Smooth muscle cell (in vitro differentiated cells): ENCODE measurements around the gene SELENOI. TPM values are rescaled to one million over a fixed set of nuclear protein-coding genes. Genes with fewer than 3 reads are reported as not detected.

Experiments used
- DNase-seq: peaks from one replicate; lab custom pipeline; 2025; ENCODE audit not compliant: unreplicated experiment; lab: John Stamatoyannopoulos, UW
- H2AFZ ChIP-seq: fragments of 200-600 bp; sonication (generic); 2 replicates; pipeline ENCODE4 v1.6.0; 2016; ENCODE audit warnings: antibody characterized with exemption, low read depth, mild to moderate bottlenecking
- H3F3A ChIP-seq: fragments of 200-600 bp; sonication (generic); 2 replicates; pipeline ENCODE4 v1.6.0; 2017; ENCODE audit warnings: antibody characterized with exemption, low read depth
- H3K27ac ChIP-seq: fragments of 200-600 bp; sonication (generic); 2 replicates; pipeline ENCODE4 v1.5.1; 2016; ENCODE audit warnings: low read depth, mild to moderate bottlenecking
- H3K27me3 ChIP-seq: fragments of 200-600 bp; sonication (generic); 2 replicates; pipeline ENCODE4 v1.6.1; 2016; ENCODE audit warnings: low read depth, mild to moderate bottlenecking
- H3K36me3 ChIP-seq: fragments of 200-600 bp; sonication (generic); 2 replicates; pipeline ENCODE4 v1.5.1; 2016; ENCODE audit warnings: low read depth
- H3K4me1 ChIP-seq: fragments of 200-600 bp; sonication (generic); 2 replicates; pipeline ENCODE4 v1.5.1; 2016; ENCODE audit warnings: low read depth
- H3K4me2 ChIP-seq: fragments of 200-600 bp; sonication (generic); 2 replicates; pipeline ENCODE4 v1.6.0; 2016; ENCODE audit warnings: mild to moderate bottlenecking
- H3K4me3 ChIP-seq: fragments of 200-600 bp; sonication (generic); 2 replicates; pipeline ENCODE4 v1.5.1; 2016; ENCODE audit warnings: mild to moderate bottlenecking
- H3K79me2 ChIP-seq: fragments of 200-600 bp; sonication (generic); 2 replicates; pipeline ENCODE4 v1.6.0; 2016; ENCODE audit warnings: low read depth, mild to moderate bottlenecking
- H3K9ac ChIP-seq: fragments of 200-600 bp; sonication (generic); 2 replicates; pipeline ENCODE4 v1.6.0; 2016; ENCODE audit warnings: low read depth
- H3K9me3 ChIP-seq: fragments of 200-600 bp; sonication (generic); replicated peaks from 2 replicates; pipeline ENCODE4 v1.5.1; 2016; ENCODE audit warnings: low read depth
- H4K20me1 ChIP-seq: fragments of 200-600 bp; sonication (generic); 2 replicates; pipeline ENCODE4 v1.6.0; 2016; ENCODE audit warnings: low read depth
- WGBS: methylation state at CpG from one replicate; pipeline ENCODE4 v1.1.7; 2016; ENCODE audit warnings: low lambda C conversion rate; 5-methylcytosine and 5-hydroxymethylcytosine counted together
- polyA plus RNA-seq: library from polyadenylated mRNA; unstranded; fragments of >200 nt; fragmentation: Nextera tagmentation; extraction: Ambion mirVana; gene quantifications from 2 replicates; pipeline ENCODE4 v1.2.1, GENCODE V29; 2016
- total RNA-seq: library from RNA; depleted of rRNA; stranded (reverse); fragments of >200 nt; gene quantifications from 2 replicates; pipeline ENCODE4 v1.2.3, GENCODE V29; 2014
- TF ChIP-seq, protein P1 (sequence below): fragments of 200-600 bp; sonication (generic); IDR thresholded peaks from 2 replicates; pipeline ENCODE4 v1.5.1; 2017; ENCODE audit warnings: borderline replicate concordance, mild to moderate bottlenecking, antibody characterized with exemption; ENCODE audit not compliant: insufficient read depth, poor library complexity, severe bottlenecking

The SELENOI gene
- total and polyA plus RNA-seq, 2 experiments from 2014 or later, result 3.3 to 26.3 TPM

DNA sequence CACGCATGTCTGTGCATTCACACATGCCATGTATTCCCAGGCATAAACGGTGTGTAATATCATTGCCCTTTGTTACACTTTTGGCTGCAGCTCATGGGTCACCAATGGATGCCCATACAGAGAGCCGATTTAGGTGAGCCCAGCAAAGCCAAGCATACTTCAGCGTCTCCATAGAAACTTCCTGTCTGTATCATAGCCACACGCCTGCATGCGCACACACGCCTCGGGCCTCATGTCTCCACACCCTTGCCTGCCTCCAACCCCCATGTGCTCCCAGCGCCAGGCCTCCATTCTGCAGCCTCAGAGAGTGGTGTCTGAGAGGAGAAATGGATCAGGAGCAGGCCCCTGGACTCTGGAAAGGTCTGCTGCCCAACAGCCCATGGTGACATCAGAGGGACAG, 33.5 kb upstream of the SELENOI start:
- no peaks in the 10 kb centered on the region for H3K4me1 ChIP-seq

DNA sequence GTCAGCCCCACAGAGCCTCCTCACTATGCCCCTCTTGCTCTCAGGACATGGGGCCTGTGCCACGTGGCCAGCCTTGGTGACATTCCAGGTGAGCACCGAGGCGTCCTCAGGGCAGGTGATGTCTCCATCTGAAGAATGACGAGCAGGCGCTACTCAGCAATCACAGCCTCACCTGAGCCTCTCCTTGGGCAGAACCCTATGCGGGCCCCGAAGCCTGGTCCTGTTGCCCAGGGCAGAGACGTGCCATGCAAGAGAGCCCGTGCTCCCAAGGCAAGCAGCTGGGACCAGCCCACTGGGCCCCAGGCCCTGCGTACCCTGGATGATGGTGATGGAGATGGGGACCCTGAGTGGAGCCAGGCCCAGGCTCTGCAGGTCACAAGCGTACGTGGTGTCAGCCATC, 32.5 kb upstream of the SELENOI start:
- TF ChIP-seq, protein P1, sequence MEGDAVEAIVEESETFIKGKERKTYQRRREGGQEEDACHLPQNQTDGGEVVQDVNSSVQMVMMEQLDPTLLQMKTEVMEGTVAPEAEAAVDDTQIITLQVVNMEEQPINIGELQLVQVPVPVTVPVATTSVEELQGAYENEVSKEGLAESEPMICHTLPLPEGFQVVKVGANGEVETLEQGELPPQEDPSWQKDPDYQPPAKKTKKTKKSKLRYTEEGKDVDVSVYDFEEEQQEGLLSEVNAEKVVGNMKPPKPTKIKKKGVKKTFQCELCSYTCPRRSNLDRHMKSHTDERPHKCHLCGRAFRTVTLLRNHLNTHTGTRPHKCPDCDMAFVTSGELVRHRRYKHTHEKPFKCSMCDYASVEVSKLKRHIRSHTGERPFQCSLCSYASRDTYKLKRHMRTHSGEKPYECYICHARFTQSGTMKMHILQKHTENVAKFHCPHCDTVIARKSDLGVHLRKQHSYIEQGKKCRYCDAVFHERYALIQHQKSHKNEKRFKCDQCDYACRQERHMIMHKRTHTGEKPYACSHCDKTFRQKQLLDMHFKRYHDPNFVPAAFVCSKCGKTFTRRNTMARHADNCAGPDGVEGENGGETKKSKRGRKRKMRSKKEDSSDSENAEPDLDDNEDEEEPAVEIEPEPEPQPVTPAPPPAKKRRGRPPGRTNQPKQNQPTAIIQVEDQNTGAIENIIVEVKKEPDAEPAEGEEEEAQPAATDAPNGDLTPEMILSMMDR, result no peak

More for the DNA sequence above, 33.5 kb upstream of the SELENOI start:
- H3K4me2 ChIP-seq, result no peak overlapping the region
- no peaks in the 10 kb centered on the region for H4K20me1 ChIP-seq
- H3K4me3 ChIP-seq, result no peak overlapping the region
- 84% methylated on average over 9 of the region's 9 CpGs for WGBS
- no peaks in the 10 kb centered on the region for H3K9me3 ChIP-seq
- peaks cover 4% of the 10 kb centered on the region for H3K27me3 ChIP-seq
- no peak overlapping the region for H2AFZ ChIP-seq
- no peaks in the 10 kb centered on the region for H3K36me3 ChIP-seq
- no peak overlapping the region for H3K9ac ChIP-seq
- H3K27ac ChIP-seq, result no peak overlapping the region
- TF ChIP-seq, protein P1, result no peak
- DNase-seq, result no peak
- no peaks in the 10 kb centered on the region for H3F3A ChIP-seq
- no peaks in the 10 kb centered on the region for H3K79me2 ChIP-seq

DNA sequence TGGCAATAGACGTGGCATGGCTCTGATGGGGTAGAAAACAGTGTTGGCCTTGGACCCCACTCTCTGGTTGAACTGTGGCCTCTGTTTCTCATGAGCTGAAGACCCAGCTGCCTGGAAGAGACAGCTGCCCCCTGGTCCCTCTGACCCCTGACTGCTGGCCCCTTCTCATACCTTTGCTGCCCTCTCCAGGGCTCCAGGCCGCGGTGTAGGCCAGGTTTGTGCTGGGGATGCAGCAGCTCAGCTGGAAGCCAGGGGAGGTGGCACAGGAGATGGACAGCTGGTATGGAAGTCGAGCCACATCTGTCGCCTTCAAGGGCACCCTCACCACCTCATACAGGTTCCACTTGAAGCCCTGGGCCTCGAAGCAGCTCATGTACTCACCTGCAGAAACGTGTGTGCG, 31.7 kb upstream of the SELENOI start:
- TF ChIP-seq, protein P1, result no peak

More for the DNA sequence above, 32.5 kb upstream of the SELENOI start:
- Histone ChIP-seq H3K9ac (no peak overlapping the region), H3K4me1 (no peaks in the 10 kb centered on the region), H3K9me3 (no peaks in the 10 kb centered on the region), H3K4me3 (no peak overlapping the region), H3K79me2 (no peaks in the 10 kb centered on the region), H3K4me2 (no peak overlapping the region), H2AFZ (no peak overlapping the region), H3F3A (no peaks in the 10 kb centered on the region), H3K27ac (no peak overlapping the region), H4K20me1 (no peaks in the 10 kb centered on the region), H3K36me3 (no peaks in the 10 kb centered on the region), H3K27me3 (peaks cover 4% of the 10 kb centered on the region)
- DNase-seq, result no peak
- 84% methylated on average over 12 of the region's 12 CpGs for WGBS

DNA sequence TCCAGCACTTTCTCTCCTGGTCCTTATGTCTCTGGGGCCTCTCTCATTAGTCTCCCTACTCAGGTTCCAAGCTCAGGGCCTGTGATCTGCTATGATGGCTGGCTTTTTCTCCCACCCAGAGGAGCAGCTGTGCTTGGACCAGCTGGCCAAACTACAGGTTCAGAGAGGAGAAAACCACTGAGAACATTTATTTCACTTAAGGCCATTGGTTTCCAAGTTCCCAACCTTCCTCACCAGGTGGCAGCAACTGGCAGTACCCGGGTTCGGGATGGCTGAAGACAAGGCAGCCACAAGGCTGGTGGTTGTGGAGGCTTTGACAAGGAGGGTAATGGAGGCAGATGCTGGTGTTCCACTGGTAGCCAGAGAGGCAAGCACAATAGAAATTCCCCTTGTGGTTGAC, 29.9 kb upstream of the SELENOI start:
- H3K27me3 ChIP-seq, result peaks cover 11% of the 10 kb centered on the region
- no peak overlapping the region for H2AFZ ChIP-seq
- no peak overlapping the region for H3K9ac ChIP-seq
- TF ChIP-seq, protein P1, result no peak
- H4K20me1 ChIP-seq, result no peaks in the 10 kb centered on the region
- H3K4me3 ChIP-seq, result no peak overlapping the region
- no peak for DNase-seq
- H3F3A ChIP-seq, result no peaks in the 10 kb centered on the region
- no peak overlapping the region for H3K27ac ChIP-seq
- H3K4me2 ChIP-seq, result no peak overlapping the region
- no peaks in the 10 kb centered on the region for H3K36me3 ChIP-seq
- WGBS, result 75% methylated on average over 2 of the region's 2 CpGs
- no peaks in the 10 kb centered on the region for H3K4me1 ChIP-seq
- no peaks in the 10 kb centered on the region for H3K9me3 ChIP-seq
- no peaks in the 10 kb centered on the region for H3K79me2 ChIP-seq

More for the DNA sequence above, 31.7 kb upstream of the SELENOI start:
- Histone ChIP-seq H3K4me3 (no peak overlapping the region), H3K27ac (no peak overlapping the region), H3K27me3 (peaks cover 11% of the 10 kb centered on the region), H2AFZ (no peak overlapping the region), H3K9me3 (no peaks in the 10 kb centered on the region), H3K79me2 (no peaks in the 10 kb centered on the region), H3K4me1 (no peaks in the 10 kb centered on the region), H3K9ac (no peak overlapping the region), H3K36me3 (no peaks in the 10 kb centered on the region), H3F3A (no peaks in the 10 kb centered on the region), H4K20me1 (no peaks in the 10 kb centered on the region), H3K4me2 (no peak overlapping the region)
- no peak for DNase-seq
- WGBS, result 68% methylated on average over 8 of the region's 8 CpGs
